OCI-LY3 (cell line): ENCODE results near the gene ARHGEF11.

Experiments
- EZH2phosphoT487 ChIP-seq: fragments of 200-600 bp; shearing (Covaris generic); IDR thresholded peaks from 2 replicates; pipeline ENCODE4 v1.6.1; 2018; ENCODE audit warnings: antibody characterized with exemption, mixed run types, low read depth
- TF ChIP-seq, protein P1 (sequence below): fragments of 200-600, 300-600 bp; sonication (generic); IDR thresholded peaks from 2 replicates; pipeline ENCODE4 v1.5.1; 2014; ENCODE audit warnings: antibody characterized with exemption, low read length, low read depth

DNA sequence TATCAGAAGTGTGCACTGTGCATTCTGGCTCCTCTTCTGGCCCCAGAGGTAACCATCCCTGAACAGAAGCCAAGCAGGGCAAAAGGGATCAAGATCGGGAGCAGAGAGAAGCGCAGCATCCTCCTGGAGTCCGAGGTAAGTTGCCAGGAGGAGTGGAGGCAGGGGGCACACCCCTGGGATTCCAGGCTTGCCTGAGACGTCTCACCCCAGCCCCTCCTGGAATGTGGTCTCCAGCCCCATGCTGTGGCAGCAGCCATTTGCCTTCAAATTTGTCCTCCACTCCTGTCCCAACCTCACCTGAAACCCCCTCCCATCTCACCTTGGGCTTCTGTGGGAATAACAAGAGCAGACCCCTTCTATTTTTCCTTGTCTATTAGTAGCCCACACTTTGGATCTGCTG lies 115.1 kb downstream of the ARHGEF11 start:
- TF ChIP-seq, protein P1, sequence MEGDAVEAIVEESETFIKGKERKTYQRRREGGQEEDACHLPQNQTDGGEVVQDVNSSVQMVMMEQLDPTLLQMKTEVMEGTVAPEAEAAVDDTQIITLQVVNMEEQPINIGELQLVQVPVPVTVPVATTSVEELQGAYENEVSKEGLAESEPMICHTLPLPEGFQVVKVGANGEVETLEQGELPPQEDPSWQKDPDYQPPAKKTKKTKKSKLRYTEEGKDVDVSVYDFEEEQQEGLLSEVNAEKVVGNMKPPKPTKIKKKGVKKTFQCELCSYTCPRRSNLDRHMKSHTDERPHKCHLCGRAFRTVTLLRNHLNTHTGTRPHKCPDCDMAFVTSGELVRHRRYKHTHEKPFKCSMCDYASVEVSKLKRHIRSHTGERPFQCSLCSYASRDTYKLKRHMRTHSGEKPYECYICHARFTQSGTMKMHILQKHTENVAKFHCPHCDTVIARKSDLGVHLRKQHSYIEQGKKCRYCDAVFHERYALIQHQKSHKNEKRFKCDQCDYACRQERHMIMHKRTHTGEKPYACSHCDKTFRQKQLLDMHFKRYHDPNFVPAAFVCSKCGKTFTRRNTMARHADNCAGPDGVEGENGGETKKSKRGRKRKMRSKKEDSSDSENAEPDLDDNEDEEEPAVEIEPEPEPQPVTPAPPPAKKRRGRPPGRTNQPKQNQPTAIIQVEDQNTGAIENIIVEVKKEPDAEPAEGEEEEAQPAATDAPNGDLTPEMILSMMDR, result no peak
- no peak for TF ChIP-seq EZH2phosphoT487
